NCI-H345 (cell line): Measurements from ENCODE around the gene SRPK3.
"Not testable (repeated sequence)": the region's sequence is repeated elsewhere in the genome, so short reads cannot be mapped to it uniquely, and the experiment has no call there.

Experiments
- DNase-seq: peaks from one replicate; lab custom pipeline; 2025; lab: John Stamatoyannopoulos, UW

SRPK3 gene

DNA sequence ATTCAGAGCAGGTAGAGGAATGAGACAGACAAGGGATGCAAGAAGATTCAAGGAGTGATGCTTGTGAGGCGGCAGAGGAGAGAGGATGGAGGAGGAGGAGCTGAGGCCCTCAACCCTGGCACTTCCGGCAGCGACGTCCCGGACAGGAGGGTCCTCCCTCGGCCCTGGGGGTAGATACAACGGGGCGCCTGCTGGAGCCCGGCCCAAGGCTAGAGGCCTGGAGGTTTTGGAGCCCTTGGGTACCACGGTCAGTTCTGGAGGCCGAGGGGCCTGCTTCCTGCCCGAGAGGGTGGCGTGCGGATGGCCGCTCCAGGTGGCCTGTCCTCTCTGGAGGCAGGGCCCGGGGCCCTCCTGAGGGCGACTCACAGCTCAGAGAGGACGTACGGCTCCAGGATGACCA, 27.1 kb downstream of the SRPK3 start:
- no peak for DNase-seq

- DNase-seq = no peak
Measured at GRCh38 chrX:153812220-153812619, 31.4 kb downstream of the SRPK3 start.

- DNase-seq = no peak
Measured at GRCh38 chrX:153813161-153813560, 32.3 kb downstream of the SRPK3 start.

DNA sequence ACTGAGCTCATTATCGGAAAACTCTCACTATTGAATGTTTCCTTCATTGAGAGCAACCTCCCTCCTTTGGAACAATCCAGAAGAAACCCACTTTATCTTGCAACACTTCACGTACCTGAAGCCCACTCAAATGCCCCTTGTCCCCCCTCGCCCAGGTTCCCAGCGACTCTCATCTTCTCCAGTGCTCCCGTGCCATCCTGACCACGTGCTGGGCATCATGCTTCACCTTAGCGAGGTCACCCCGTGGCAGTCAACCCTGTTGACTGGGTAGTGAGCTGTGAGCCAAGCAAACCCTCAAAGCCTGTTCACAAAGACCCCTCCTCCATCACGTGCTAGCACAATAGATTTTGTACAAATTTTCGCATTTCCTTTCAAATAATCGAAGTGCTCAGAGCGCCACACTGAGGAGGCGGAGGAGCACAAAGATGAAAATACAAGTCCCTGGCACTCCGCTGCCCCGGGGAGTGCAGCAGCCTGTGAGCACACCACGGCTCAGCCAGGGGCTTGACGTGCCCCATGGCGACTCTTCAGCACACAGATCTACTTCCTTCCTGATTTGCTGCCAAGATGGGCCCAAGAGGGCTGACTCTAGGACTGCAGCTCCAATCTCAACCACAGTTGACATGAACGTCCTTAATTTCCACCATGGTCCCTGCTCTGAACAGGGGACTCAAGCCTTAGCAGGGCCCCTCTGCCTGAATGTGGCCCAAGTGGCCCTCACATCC, 33.9 kb downstream of the SRPK3 start:
- DNase-seq = no peak

DNA sequence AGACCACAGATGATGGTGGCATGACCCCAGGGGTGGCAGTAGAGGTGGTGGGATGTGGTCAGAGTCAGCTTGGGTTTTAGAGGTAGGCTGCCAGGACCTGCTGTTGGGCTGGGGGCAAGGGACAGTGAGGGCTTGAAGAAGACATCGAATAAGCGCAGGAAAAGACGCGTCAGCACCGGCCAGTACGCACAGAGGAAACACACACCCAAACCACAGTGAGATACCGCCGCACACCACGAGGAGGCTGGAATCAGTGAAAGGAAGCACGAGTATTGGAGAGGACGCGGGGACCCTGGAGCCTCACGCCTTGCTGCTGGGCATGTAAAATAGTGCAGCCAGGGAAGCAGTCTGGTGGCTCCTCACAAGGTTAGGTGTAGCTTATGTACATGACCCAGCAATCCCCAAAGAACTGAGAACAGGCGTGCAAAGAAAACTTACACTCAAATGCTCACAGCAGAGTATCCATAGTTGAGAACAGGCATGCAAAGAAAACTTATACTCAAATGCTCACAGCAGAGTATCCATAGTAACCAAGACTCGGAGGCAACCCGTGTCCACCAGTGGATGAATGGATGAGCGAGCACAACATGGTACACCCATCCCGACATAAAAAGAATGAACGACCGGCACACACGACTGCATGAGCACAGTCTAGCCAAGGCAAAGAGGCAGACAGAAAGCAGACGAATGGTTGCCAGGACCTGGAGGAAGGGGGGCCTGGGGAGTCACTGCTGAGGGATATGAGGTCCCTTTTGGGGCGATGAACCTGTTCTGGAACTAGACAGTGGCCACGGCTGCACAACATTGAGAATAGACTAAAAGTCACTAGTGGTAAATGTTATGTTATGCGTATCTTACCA, 36.2 kb downstream of the SRPK3 start:
- no peak for DNase-seq

GRCh38 chrX:153818064-153818463, 37.2 kb downstream of the SRPK3 start:
- not testable (repeated sequence) for DNase-seq

GRCh38 chrX:153818571-153819383, 37.9 kb downstream of the SRPK3 start:
- DNase-seq = peak; percentile 64

- no peak for DNase-seq
Measured at GRCh38 chrX:153819384-153820040, 38.7 kb downstream of the SRPK3 start.

- peak; percentile 4 for DNase-seq
Measured at GRCh38 chrX:153820601-153821000, 39.8 kb downstream of the SRPK3 start.

GRCh38 chrX:153821066-153821465, 40.2 kb downstream of the SRPK3 start:
- no peak for DNase-seq

DNA sequence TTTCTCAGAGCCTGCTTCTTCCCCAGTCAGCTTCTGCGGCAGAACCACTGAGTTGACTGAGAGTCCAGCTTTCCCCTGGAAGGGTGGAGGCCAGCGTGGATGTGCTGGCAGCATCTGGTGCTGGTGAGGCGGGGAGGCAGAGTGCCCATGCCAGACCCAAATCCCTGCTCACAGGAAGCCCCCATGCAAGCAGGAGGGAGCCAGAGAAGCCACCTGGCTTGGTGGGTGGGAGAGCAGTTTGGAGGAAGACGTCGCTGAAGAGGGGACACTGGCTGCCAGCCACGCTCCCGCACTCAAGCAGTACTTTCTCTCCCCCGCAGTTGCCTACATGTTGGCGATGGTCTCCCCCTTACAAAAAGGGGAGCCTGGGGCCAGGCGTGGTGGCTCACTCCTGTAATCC, 43.5 kb downstream of the SRPK3 start:
- no peak for DNase-seq

- DNase-seq = no peak
Measured at GRCh38 chrX:153825042-153825441, 44.2 kb downstream of the SRPK3 start.

DNA sequence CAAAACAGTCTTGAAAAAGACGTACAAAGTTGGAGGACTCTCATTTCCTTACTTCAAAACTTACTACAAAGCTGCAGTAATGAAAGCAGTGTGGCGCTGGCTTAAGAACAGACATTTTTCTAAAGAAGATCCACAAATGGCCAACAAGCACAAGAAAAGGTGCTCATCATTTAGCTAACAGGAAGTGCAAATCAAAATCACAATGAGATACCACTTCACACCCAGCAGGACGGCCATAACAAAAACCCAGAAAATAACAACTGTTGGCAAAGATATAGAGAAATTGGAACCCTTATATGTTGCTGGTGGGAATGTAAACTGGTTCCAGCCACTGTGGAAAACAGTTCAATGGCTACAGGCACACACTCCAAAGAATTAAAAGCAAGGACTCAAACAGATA, 46.2 kb downstream of the SRPK3 start:
- DNase-seq = no peak

DNA sequence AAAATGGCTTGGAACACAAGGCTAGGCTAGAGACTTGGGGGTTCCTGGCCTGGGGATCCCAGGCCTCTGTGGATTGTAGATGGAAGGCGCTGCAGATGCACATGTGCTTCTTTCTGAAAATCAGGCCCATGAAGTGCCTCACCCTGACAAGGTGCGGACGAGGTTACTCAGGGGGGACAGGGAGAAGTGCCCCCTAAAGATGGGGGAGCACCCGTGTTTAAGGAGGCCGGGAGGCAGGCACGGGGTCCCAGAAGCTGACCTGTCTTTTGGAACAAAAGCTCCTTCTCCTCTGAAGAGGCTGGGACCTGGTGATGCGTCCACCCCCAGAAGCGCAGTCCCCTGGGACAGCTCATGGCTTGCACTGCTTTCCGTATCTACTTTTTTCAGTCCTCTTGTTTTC, 47.1 kb downstream of the SRPK3 start:
- DNase-seq = no peak

- DNase-seq = no peak
Measured at GRCh38 chrX:153828308-153828707, 47.5 kb downstream of the SRPK3 start.

DNA sequence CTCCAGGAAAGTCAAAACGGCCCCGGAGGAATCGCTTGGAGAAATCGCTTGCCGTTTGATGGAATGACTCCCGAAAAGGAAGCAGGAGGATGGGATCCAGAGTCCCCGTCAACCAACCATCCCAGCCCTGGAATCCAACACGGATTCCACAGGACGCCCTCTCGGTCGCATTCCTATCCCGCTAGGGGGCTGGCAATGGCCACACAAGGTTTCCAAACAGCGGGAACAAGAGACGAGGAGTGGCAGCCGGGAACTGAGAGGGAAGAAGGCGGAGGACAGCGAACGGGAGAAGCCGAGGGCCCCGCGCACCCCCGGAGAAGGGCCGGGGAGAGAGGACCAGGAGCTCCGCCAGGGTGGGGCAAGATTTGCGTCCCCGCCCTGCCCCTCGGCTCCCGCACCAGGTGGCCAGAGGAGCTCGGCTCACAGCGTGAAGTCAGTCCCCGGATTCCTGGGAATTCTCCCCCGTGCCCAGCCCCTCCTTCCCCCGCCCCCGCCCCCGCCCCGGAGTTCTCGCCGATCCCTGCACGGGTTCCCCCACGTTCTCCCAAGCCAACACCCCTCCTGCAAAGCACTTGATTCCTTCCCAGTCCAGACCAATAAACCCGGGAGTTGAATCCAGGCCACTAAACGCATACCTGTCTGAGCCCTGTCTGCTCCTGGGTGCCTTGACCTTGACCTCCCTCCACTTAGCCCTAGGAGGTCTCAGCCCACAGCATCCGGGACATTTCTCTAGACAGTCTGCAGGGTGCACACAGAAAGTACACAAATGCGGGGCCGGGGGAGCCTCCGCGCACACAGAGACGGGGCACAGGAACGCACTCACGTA, 48.1 kb downstream of the SRPK3 start:
- DNase-seq = no peak

DNA sequence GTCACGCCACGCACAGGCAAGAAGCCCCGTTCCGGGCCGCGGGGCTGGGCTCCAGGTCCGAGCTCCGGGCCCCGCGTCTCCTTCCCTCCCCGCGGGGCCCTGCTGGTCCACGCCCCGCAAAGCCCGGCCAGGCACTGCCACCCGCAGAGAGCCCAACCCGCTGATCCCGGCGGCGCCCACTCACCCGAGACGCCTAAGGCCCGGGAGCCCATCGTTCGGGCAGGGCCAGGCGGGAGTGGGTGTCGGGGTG, 48.6 kb downstream of the SRPK3 start:
- no peak for DNase-seq

DNA sequence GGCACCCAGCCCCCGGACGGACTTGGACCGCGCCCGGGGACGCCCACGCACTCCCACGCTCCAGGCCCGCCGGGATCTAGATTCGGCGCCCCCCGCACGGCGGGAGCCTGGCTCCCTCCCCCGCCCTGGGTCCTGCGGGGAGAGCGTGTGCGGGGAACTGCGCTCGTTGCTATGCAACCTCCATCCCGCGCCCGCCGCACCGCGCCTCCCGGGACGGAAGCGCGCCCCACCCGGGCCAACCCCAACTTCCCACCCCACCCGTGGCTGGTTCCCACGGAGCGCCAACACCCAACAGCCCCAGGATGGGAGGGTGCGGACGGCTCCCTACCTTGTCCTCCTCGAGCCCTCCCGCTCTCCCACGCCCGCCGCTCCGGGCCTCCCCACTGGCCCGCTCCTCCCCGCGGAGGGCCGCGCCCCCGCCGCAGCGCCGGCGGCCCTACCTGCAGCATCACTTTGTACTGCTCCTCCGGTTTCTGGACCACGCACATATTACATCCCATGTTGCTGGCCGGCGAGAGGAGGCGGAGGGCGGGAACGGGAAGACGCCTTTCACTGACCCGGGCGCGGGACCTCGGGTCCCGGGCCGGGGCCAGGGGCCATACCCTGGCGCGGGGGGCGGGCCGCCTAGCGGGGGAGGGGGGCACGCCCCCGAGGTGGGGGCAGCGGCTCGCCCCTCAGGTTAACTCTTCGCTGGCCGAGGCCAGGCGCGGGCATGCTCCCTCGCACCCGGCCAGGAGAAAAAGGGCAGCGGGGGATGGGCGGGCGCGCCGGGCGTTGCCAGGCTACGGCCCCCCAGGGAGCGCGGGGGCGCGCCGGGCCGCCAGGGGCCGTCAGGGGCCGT, 49.2 kb downstream of the SRPK3 start, which contains the start of gene PDZD4:
Gene PDZD4, minus strand, starts transcription at position 746 of the 841 bp plus-strand sequence. Its CDS starts 246 bp downstream, at position 500.
- DNase-seq = peak; percentile 22

DNA sequence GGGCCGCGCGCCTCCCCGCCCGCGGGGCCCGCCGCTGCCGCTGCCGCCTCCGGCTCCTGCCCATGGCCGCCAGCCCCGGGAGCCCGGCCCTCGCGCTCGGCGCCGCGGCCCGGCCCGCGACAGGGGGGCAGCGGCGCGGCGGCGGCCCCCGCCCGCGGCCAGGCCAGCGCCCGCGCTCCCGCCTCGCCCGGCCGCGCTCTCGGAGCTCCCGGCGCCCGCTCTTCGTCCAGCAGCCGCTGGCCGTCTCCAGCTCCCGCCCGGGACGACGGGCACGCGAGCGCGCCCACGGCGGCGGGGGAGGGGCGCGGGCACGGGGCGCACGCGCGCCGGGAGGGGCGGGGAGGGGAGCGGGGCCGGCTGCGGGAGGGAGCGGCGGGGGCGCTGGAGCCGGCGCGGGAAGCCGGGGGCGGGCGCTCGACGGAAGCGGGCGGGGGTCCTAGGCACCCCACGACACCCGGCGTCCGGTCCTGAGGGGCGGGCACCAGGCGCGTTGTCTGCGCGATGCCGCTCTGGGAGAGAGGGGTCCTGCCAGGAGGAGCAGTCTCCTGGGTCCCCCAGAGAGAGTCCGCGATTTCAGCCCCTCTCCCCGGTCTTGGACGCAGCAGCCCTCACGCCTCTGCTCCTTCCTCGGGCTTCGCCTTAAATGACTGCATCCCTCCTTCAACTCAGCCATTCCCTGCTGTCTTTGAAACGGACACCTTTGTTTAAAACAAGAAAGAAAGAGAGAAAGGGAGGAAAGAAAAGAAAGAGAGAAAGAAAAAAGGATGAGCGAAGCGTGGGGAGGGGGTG, 50.0 kb downstream of the SRPK3 start:
- DNase-seq = peak; percentile 36
